ENCODE measurements around the gene CUL3. TPM values are rescaled to one million over a fixed set of nuclear protein-coding genes. Genes with fewer than 3 reads are reported as not detected.

The CUL3 gene
- total RNA-seq, 1 donor from 2014 or later: 82.3 TPM

DNA sequence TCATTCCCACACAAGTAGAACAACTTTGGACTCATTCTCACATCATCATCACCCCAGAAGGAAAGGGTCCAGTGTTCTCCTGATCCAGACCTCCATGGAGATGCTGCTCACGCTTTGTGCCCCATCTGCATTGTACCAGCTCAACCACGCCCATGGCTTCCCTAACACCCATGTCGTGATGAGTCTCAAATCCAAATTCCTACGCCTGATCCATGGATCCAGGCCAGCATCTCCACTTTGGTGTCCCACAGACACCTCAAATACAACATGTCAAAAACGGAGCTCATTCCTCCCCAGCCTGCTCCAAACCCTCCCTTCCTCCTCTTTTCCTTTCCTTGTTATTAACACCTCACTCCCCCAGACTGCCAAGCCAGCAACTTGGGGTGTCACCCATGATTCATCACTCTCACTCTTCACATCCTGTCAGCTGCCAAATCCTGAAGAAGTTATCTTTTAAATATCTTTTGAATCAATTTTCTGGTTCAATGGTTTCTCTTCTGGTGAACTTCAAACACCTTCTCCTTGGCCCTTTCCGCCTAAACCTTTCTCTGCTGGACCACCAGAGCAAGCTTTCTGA is 153.1 kb downstream of the CUL3 start:
- intact Hi-C loops (cut with micrococcal nuclease): no loop called here

DNA sequence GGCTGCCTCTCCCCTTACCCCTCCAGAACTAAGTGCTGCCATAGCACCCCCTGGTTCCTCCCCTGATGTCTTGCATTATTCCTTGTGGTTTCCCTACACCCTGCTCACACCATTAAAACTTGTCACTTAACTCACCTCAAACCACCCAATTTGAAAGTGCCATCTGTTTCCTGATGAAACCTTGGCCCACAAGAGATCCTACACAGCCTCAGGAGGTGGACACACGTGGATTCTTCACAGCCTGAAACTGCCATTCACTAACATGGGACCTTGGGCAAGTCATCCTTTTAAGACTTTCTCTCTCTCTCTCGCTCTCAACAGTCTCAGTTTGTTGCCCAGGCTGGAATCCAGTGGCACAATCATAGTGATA is 155.7 kb downstream of the CUL3 start:
- intact Hi-C loops (cut with micrococcal nuclease): no loop called here

DNA sequence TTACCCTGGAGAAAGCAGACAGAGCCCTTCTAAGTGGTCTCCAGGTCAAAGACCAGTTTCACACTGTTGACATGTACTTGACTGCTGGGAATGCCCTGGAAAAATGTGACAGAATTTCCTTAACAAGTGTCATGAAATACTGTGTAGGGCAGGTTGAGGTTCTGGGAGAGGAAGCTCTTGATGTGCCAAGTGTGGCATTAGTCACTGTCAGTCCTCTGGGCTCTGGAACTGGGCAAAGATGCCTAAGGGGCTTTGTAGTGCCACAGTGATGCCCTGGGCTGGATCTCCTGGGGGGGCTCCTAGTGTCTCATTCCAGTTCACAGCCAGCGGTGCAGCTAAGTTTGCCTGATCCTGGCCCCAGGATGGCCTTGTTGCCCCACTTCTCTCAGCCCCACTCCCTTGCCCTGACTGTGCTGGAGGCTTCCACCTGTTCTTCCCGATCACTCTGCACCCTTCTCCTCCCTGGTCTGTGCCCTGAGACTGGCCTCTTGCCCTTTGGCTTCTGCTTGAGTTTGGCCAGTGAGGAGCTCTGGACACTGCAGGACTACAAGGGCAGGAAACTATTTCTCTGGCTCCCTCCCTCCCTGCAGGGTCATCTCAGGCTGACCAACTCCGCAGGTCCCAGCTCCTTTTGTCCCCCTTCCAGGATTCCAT is 156.2 kb downstream of the CUL3 start:
- intact Hi-C loops (cut with micrococcal nuclease): no loop called here

DNA sequence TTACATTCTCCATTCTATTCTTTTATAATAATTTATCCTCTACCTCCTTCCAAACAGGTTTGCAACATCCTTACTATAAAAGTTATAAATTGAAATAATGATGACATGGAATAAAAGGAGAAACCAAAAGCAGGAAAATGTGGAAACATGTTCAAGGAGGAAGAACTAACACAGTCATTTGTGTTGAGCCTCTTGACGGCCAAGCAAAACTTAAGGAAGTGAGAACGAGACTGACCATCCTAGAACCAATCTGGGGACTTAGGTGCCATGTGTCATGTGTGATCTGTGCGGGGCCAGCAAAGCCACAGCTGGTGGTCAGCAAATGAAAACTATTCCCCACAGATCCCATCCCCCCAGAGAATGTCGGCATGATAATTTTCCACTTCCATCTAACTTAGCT is 157.7 kb downstream of the CUL3 start:
- intact Hi-C loops (cut with micrococcal nuclease): no loop called here

DNA sequence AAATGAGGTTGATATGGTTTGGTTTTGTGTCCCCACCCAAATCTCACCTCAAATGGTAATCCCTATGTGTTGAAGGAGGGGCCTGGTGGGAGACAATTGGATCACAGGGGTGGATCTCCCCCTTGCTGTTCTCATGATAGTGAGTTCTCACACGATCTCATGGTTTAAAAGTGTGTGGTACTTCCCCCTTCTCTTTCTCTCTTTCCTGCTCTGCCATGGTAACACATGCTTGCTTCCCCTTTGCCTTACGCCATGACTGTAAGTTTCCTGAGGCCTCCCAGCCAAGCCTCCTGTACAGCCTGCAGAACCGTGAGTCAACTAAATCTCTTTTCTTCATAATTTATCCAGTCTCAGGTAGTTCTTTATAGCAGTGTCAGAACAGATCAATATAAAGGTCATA is 158.5 kb downstream of the CUL3 start:
- intact Hi-C loops (cut with micrococcal nuclease): no loop called here

DNA sequence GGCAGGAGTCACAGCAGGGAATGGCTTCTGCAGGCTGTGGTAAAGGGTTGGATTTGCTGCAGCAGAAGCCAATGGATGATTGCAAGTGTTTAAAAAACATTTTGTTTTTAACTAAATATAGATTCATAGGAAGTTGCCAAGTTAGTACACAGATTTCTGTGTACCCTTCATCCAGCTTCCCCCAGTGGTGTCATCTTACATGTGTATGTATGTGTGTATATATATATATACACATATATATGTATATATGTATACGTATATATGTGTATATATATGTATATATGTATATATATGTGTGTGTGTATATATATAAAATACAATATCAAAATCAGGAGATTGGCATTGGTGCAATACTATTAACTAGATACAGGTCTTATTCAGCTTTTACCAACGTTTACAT is 164.1 kb downstream of the CUL3 start:
- intact Hi-C loops (cut with micrococcal nuclease): no loop called here

Other genes with a start within 250 kb of the CUL3 start
- 0.39 and 0.42 TPM in 2 replicates for gene FAM124B, start 183.3 kb downstream of the CUL3 start, total RNA-seq
- not detected in 2 replicates for gene CCDC195, start 131.0 kb upstream of the CUL3 start, total RNA-seq